HCT116 (cell line): Measurements from ENCODE around the gene VWF. TPM values are rescaled to one million over a fixed set of nuclear protein-coding genes. Genes with fewer than 3 reads are reported as not detected.

Experiments
- ATAC-seq: fragments of 200-7000 bp; cut with Tn5 transposase; 2 replicates; pipeline ENCODE4 v1.9.1; 2020; ENCODE audit warnings: mild to moderate bottlenecking, moderate library complexity
- BruUV-seq: library from RNA; stranded (reverse); fragments of 400-500 nt; replicated peaks from 2 replicates; lab custom pipeline; 2021; lab: Mats Ljungman, UMichigan
- CTCF ChIA-PET: fragments of 300-600 bp; sonication (Branson Sonifier 250); formaldehyde crosslinking; loops from one replicate; lab custom pipeline; 2021; ENCODE audit warnings: antibody characterized with exemption; lab: Charles Lee
- POLR2A ChIA-PET: fragments of 300-600, 350-600 bp; sonication (Branson Sonifier 250); formaldehyde crosslinking; loops from one replicate; lab custom pipeline; 2021; ENCODE audit warnings: antibody characterized with exemption; lab: Charles Lee
- RAD21 ChIA-PET, 2 experiments: fragments of 300-600 bp; sonication (Branson Sonifier 250); formaldehyde crosslinking; loops; one replicate each; lab custom pipeline; 2023; ENCODE audit warnings: low total read pairs in 2 of 2; ENCODE audit not compliant: uncharacterized antibody in 2 of 2, unreplicated experiment in 2 of 2, low non-redundant PET in 1 of 2; lab: Charles Lee
- DNase-seq: peaks from one replicate; pipeline ENCODE4 v3.0.0-alpha.2; 2010; ENCODE audit warnings: low read depth, low spot score
- H2AFZ ChIP-seq: fragments of 200-600 bp; shearing (Covaris generic), sonication (generic); 2 replicates; pipeline ENCODE4 v1.6.1; 2017; ENCODE audit warnings: low read depth, mixed run types, mixed read lengths, antibody characterized with exemption, low read length; ENCODE audit not compliant: poor library complexity, severe bottlenecking
- H3K27ac ChIP-seq: 2 replicates; pipeline ENCODE4 v1.5.1; 2012; ENCODE audit warnings: low read depth, low read length
- H3K27me3 ChIP-seq: fragments of 200-600 bp; sonication (generic); 2 replicates; pipeline ENCODE4 v1.6.1; 2016; ENCODE audit warnings: mixed run types, low read length, mixed read lengths; ENCODE audit not compliant: insufficient read depth
- H3K36me3 ChIP-seq, 2 experiments: fragments of 200-500 bp in 1 of 2; fragments of 200-600 bp in 1 of 2; sonication (Bioruptor generic) in 1 of 2; sonication (generic) in 1 of 2; 2 replicates each; pipeline versions ENCODE4 v1.5.1 to v1.6.1; 2014 to 2016; ENCODE audit warnings: low read length in 2 of 2, inconsistent platforms in 1 of 2, mixed read lengths in 1 of 2, mixed run types in 1 of 2; ENCODE audit not compliant: insufficient read depth in 2 of 2, control insufficient read depth in 1 of 2
- H3K4me1 ChIP-seq, 2 experiments: fragments of 200-600 bp in 1 of 2; sonication (generic) in 1 of 2; 2 replicates each; pipeline versions ENCODE4 v1.5.1 to v1.6.1; 2012 to 2017; ENCODE audit warnings: low read length in 2 of 2, inconsistent platforms in 1 of 2, mild to moderate bottlenecking in 1 of 2, mixed read lengths in 1 of 2, mixed run types in 1 of 2, moderate library complexity in 1 of 2; ENCODE audit not compliant: insufficient read depth in 2 of 2, control insufficient read depth in 1 of 2
- H3K4me2 ChIP-seq: fragments of 200-600 bp; sonication (generic); 2 replicates; pipeline ENCODE4 v1.6.1; 2017; ENCODE audit warnings: mixed run types, low read length, mixed read lengths
- H3K4me3 ChIP-seq, 2 experiments: fragments of 200-600 bp in 1 of 2; sonication (generic) in 1 of 2; replicated peaks in 1 of 2; 2 replicates each; pipeline ENCODE4 v1.5.1; 2011 to 2016; ENCODE audit warnings: low read length in 2 of 2, control low read depth in 1 of 2, low read depth in 1 of 2, mild to moderate bottlenecking in 1 of 2, mixed read lengths in 1 of 2, mixed run types in 1 of 2
- H3K79me2 ChIP-seq: fragments of 200-600 bp; sonication (generic); 2 replicates; pipeline ENCODE4 v1.6.1; 2017; ENCODE audit warnings: mild to moderate bottlenecking, mixed run types, low read length, moderate library complexity, mixed read lengths; ENCODE audit not compliant: insufficient read depth
- H3K9ac ChIP-seq: fragments of 200-600 bp; sonication (generic); 2 replicates; pipeline ENCODE4 v1.6.1; 2016; ENCODE audit warnings: low read length, mixed read lengths
- H3K9me2 ChIP-seq: fragments of 200-600 bp; sonication (generic), shearing (Covaris generic); 2 replicates; pipeline ENCODE4 v1.6.1; 2017; ENCODE audit warnings: mixed run types, mild to moderate bottlenecking, moderate library complexity; ENCODE audit not compliant: insufficient read depth
- H3K9me3 ChIP-seq, 2 experiments: fragments of 200-500 bp in 1 of 2; fragments of 200-600 bp in 1 of 2; sonication (Bioruptor generic) in 1 of 2; sonication (generic) in 1 of 2; 2 replicates each; pipeline ENCODE4 v1.6.1; 2014 to 2017; ENCODE audit warnings: low read length in 2 of 2, mixed read lengths in 2 of 2, inconsistent platforms in 1 of 2, low read depth in 1 of 2, mild to moderate bottlenecking in 1 of 2, mixed run types in 1 of 2, moderate library complexity in 1 of 2; ENCODE audit not compliant: control insufficient read depth in 1 of 2, insufficient read depth in 1 of 2
- H4K20me1 ChIP-seq: fragments of 200-600 bp; sonication (generic), shearing (Covaris generic); 2 replicates; pipeline ENCODE4 v1.6.1; 2017; ENCODE audit warnings: mixed run types, mild to moderate bottlenecking, moderate library complexity; ENCODE audit not compliant: insufficient read depth
- CEBPB ChIP-seq: IDR thresholded peaks from 2 replicates; pipeline ENCODE4 v1.6.1; 2012; ENCODE audit warnings: low read depth
- ELF1 ChIP-seq: IDR thresholded peaks from 2 replicates; pipeline ENCODE4 v1.6.1; 2012; ENCODE audit warnings: low read depth, borderline replicate concordance
- EZH2phosphoT487 ChIP-seq: fragments of 200-600 bp; IDR thresholded peaks from 2 replicates; pipeline ENCODE4 v1.6.1; 2018; ENCODE audit warnings: antibody characterized with exemption, borderline replicate concordance
- POLR2AphosphoS5 ChIP-seq: IDR thresholded peaks from 2 replicates; pipeline ENCODE4 v1.6.1; 2011; ENCODE audit warnings: mild to moderate bottlenecking, low read depth, low read length, moderate library complexity
- RAD21 ChIP-seq: IDR thresholded peaks from 2 replicates; pipeline ENCODE4 v1.6.1; 2012; ENCODE audit warnings: low read depth, mild to moderate bottlenecking
- SRF ChIP-seq: IDR thresholded peaks from 2 replicates; pipeline ENCODE4 v1.6.1; 2012; ENCODE audit warnings: low read depth
- TCF7L2 ChIP-seq: IDR thresholded peaks from 2 replicates; pipeline ENCODE4 v1.7.0; 2011; ENCODE audit warnings: borderline replicate concordance, inconsistent platforms; ENCODE audit not compliant: insufficient read depth, insufficient read length; ENCODE audit errors: extremely low read depth
- YY1 ChIP-seq: IDR thresholded peaks from 2 replicates; pipeline ENCODE4 v1.6.1; 2011; ENCODE audit warnings: low read length, low read depth, moderate library complexity, mild to moderate bottlenecking; ENCODE audit not compliant: insufficient replicate concordance; ENCODE audit errors: extremely low read depth
- ZFX ChIP-seq: fragments of 450-650 bp; IDR thresholded peaks from 2 replicates; pipeline ENCODE4 v1.6.1; 2017
- intact Hi-C: fragments of 100-400 bp; cut with micrococcal nuclease; formaldehyde crosslinking; loops from 2 replicates; pipeline ENCODE4 v1.10.0; 2022
- total RNA-seq: library from RNA; stranded (reverse); gene quantifications from one replicate; pipeline ENCODE4 v1.2.1, GENCODE V29; 2021; ENCODE audit not compliant: unreplicated experiment
- TF ChIP-seq, protein P1 (sequence below), 3 experiments: fragments of 200-600 bp in 1 of 3; sonication (generic) in 1 of 3; IDR thresholded peaks in 2 of 3; conservative IDR thresholded peaks in 1 of 3; 2 replicates each; pipeline ENCODE4 v1.5.1; 2012 to 2017; ENCODE audit warnings: low read depth in 2 of 3, low read length in 2 of 3, antibody characterized with exemption in 1 of 3, borderline replicate concordance in 1 of 3, control low read depth in 1 of 3, mild to moderate bottlenecking in 1 of 3, mixed read lengths in 1 of 3, mixed run types in 1 of 3, moderate library complexity in 1 of 3; ENCODE audit not compliant: insufficient read depth in 1 of 3
- TF ChIP-seq, protein P2 (sequence below): IDR thresholded peaks from 2 replicates; pipeline ENCODE4 v1.6.1; 2012
- TF ChIP-seq, protein P3 (sequence below): IDR thresholded peaks from 2 replicates; pipeline ENCODE4 v1.6.1; 2012; ENCODE audit warnings: low read depth
- TF ChIP-seq, protein P4 (sequence below): IDR thresholded peaks from 2 replicates; pipeline ENCODE4 v1.6.1; 2011; ENCODE audit warnings: mild to moderate bottlenecking, low read length, moderate library complexity; ENCODE audit not compliant: insufficient replicate concordance; ENCODE audit errors: extremely low read depth
- TF ChIP-seq, protein P5 (sequence below): IDR thresholded peaks from 2 replicates; pipeline ENCODE4 v1.6.1; 2012

Gene VWF
- total RNA-seq, 1 experiment from 2014 or later: 0.57 TPM

DNA sequence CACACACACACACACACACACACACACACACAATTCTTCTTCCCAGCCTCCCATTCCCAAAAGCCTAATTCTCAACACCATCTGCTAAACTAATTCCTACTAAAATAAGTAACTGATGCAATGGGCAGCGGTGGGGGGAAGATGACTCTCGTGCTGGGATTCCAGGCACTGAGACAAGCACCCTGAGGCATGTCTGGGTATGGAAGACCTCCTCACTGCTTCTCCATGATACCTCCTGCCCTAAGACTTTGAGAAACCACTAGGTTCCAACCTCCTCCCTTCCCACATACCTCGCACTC, 789 bp upstream of the VWF start:
- Histone ChIP-seq H3K4me3 (no peak overlapping the region), H2AFZ (no peak overlapping the region), H3K4me1 (no peaks in the 10 kb centered on the region), H3K4me2 (no peak overlapping the region), H3K27me3 (no peaks in the 10 kb centered on the region), H4K20me1 (no peaks in the 10 kb centered on the region), H3K9ac (no peak overlapping the region), H3K27ac (no peak overlapping the region), H3K36me3 (no peaks in the 10 kb centered on the region), H3K9me3 (no peaks in the 10 kb centered on the region), H3K79me2 (no peaks in the 10 kb centered on the region), H3K9me2 (no peaks in the 10 kb centered on the region)
- intact Hi-C loops: no loop called here
- ATAC-seq: no peak
- CTCF ChIA-PET: no interaction called here
- POLR2A ChIA-PET: no interaction called here
- no peak for DNase-seq
- BruUV-seq: no TSS peak
- TF ChIP-seq RAD21 (no peak), CEBPB (no peak), ZFX (no peak), EZH2phosphoT487 (no peak), TCF7L2 (no peak), SRF (no peak), ELF1 (no peak), POLR2AphosphoS5 (no peak), YY1 (no peak)
- TF ChIP-seq, protein P1, sequence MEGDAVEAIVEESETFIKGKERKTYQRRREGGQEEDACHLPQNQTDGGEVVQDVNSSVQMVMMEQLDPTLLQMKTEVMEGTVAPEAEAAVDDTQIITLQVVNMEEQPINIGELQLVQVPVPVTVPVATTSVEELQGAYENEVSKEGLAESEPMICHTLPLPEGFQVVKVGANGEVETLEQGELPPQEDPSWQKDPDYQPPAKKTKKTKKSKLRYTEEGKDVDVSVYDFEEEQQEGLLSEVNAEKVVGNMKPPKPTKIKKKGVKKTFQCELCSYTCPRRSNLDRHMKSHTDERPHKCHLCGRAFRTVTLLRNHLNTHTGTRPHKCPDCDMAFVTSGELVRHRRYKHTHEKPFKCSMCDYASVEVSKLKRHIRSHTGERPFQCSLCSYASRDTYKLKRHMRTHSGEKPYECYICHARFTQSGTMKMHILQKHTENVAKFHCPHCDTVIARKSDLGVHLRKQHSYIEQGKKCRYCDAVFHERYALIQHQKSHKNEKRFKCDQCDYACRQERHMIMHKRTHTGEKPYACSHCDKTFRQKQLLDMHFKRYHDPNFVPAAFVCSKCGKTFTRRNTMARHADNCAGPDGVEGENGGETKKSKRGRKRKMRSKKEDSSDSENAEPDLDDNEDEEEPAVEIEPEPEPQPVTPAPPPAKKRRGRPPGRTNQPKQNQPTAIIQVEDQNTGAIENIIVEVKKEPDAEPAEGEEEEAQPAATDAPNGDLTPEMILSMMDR (IDR thresholded peaks at IDR 0.05 in 2 of 3, conservative IDR thresholded peaks at IDR 0.05 in 1 of 3; ENCODE audit: borderline replicate concordance in 1 of 3, insufficient read depth in 1 of 3, low read depth in 2 of 3, low read length in 2 of 3): no peak
- TF ChIP-seq, protein P2, sequence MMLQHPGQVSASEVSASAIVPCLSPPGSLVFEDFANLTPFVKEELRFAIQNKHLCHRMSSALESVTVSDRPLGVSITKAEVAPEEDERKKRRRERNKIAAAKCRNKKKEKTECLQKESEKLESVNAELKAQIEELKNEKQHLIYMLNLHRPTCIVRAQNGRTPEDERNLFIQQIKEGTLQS: no peak
- TF ChIP-seq, protein P3, sequence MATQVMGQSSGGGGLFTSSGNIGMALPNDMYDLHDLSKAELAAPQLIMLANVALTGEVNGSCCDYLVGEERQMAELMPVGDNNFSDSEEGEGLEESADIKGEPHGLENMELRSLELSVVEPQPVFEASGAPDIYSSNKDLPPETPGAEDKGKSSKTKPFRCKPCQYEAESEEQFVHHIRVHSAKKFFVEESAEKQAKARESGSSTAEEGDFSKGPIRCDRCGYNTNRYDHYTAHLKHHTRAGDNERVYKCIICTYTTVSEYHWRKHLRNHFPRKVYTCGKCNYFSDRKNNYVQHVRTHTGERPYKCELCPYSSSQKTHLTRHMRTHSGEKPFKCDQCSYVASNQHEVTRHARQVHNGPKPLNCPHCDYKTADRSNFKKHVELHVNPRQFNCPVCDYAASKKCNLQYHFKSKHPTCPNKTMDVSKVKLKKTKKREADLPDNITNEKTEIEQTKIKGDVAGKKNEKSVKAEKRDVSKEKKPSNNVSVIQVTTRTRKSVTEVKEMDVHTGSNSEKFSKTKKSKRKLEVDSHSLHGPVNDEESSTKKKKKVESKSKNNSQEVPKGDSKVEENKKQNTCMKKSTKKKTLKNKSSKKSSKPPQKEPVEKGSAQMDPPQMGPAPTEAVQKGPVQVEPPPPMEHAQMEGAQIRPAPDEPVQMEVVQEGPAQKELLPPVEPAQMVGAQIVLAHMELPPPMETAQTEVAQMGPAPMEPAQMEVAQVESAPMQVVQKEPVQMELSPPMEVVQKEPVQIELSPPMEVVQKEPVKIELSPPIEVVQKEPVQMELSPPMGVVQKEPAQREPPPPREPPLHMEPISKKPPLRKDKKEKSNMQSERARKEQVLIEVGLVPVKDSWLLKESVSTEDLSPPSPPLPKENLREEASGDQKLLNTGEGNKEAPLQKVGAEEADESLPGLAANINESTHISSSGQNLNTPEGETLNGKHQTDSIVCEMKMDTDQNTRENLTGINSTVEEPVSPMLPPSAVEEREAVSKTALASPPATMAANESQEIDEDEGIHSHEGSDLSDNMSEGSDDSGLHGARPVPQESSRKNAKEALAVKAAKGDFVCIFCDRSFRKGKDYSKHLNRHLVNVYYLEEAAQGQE: no peak
- TF ChIP-seq, protein P4, sequence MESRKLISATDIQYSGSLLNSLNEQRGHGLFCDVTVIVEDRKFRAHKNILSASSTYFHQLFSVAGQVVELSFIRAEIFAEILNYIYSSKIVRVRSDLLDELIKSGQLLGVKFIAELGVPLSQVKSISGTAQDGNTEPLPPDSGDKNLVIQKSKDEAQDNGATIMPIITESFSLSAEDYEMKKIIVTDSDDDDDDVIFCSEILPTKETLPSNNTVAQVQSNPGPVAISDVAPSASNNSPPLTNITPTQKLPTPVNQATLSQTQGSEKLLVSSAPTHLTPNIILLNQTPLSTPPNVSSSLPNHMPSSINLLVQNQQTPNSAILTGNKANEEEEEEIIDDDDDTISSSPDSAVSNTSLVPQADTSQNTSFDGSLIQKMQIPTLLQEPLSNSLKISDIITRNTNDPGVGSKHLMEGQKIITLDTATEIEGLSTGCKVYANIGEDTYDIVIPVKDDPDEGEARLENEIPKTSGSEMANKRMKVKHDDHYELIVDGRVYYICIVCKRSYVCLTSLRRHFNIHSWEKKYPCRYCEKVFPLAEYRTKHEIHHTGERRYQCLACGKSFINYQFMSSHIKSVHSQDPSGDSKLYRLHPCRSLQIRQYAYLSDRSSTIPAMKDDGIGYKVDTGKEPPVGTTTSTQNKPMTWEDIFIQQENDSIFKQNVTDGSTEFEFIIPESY: no peak
- TF ChIP-seq, protein P5, sequence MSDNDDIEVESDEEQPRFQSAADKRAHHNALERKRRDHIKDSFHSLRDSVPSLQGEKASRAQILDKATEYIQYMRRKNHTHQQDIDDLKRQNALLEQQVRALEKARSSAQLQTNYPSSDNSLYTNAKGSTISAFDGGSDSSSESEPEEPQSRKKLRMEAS: no peak
- RAD21 ChIA-PET: no interaction called here
